GM23338 (cell line): ENCODE measurements around the gene VIPAS39. TPM values are rescaled to one million over a fixed set of nuclear protein-coding genes. Genes with fewer than 3 reads are reported as not detected.

Experiments
- ATAC-seq: fragments of 200-7000 bp; cut with Tn5 transposase; 3 replicates; pipeline ENCODE4 v1.9.1; 2020
- DNase-seq: peaks from one replicate; pipeline ENCODE4 v3.0.0-alpha.2; 2015; ENCODE audit warnings: low spot score
- H2AFZ ChIP-seq: fragments of 200-600 bp; sonication (generic); 2 replicates; pipeline ENCODE4 v1.8.0; 2016; ENCODE audit warnings: antibody characterized with exemption, mild to moderate bottlenecking, moderate library complexity
- H3F3A ChIP-seq: fragments of 200-600 bp; sonication (generic); replicated peaks from 2 replicates; pipeline ENCODE4 v1.8.0; 2017; ENCODE audit warnings: antibody characterized with exemption, mixed run types, low read depth
- H3K27ac ChIP-seq: fragments of 200-600 bp; sonication (generic); 2 replicates; pipeline ENCODE4 v1.6.1; 2016; ENCODE audit warnings: low read depth
- H3K27me3 ChIP-seq: fragments of 200-600 bp; sonication (generic); 2 replicates; pipeline ENCODE4 v1.8.0; 2016; ENCODE audit warnings: mild to moderate bottlenecking, mixed run types, moderate library complexity; ENCODE audit not compliant: insufficient read depth
- H3K36me3 ChIP-seq: fragments of 200-600 bp; sonication (generic); 2 replicates; pipeline ENCODE4 v1.8.0; 2016; ENCODE audit warnings: mild to moderate bottlenecking; ENCODE audit not compliant: insufficient read depth
- H3K4me1 ChIP-seq: fragments of 200-600 bp; sonication (generic); 2 replicates; pipeline ENCODE4 v1.8.0; 2016; ENCODE audit warnings: mild to moderate bottlenecking, moderate library complexity; ENCODE audit not compliant: insufficient read depth
- H3K4me2 ChIP-seq: fragments of 200-600 bp; sonication (generic); 2 replicates; pipeline ENCODE4 v1.7.1; 2017; ENCODE audit warnings: mixed run types
- H3K4me3 ChIP-seq: fragments of 200-600 bp; sonication (generic); 2 replicates; pipeline ENCODE4 v1.6.1; 2016; ENCODE audit warnings: mixed run types
- H3K79me2 ChIP-seq: fragments of 200-600 bp; sonication (generic); replicated peaks from 2 replicates; pipeline ENCODE4 v1.8.0; 2017; ENCODE audit warnings: mild to moderate bottlenecking; ENCODE audit not compliant: insufficient read depth
- H3K9me2 ChIP-seq: fragments of 200-600 bp; sonication (generic); 2 replicates; pipeline ENCODE4 v1.8.0; 2017; ENCODE audit not compliant: insufficient read depth
- H4K20me1 ChIP-seq: fragments of 200-600 bp; sonication (generic); replicated peaks from 2 replicates; pipeline ENCODE4 v1.8.0; 2017; ENCODE audit warnings: mild to moderate bottlenecking; ENCODE audit not compliant: insufficient read depth
- H3K27ac Mint-ChIP-seq: 2 replicates; pipeline ENCODE4 v1.8.0; 2020; ENCODE audit warnings: inconsistent platforms, mild to moderate bottlenecking, moderate library complexity, mixed read lengths
- H3K27me3 Mint-ChIP-seq: 3 replicates; pipeline ENCODE4 v1.8.0; 2022; ENCODE audit warnings: low read depth, mild to moderate bottlenecking, moderate library complexity, mixed read lengths, inconsistent platforms; ENCODE audit not compliant: insufficient read depth, poor library complexity
- H3K36me3 Mint-ChIP-seq: 3 replicates; pipeline ENCODE4 v1.8.0; 2021; ENCODE audit warnings: low read depth, mild to moderate bottlenecking, inconsistent platforms, moderate library complexity, mixed read lengths
- H3K4me1 Mint-ChIP-seq: 3 replicates; pipeline ENCODE4 v1.8.0; 2020; ENCODE audit warnings: mild to moderate bottlenecking, inconsistent platforms, mixed read lengths
- H3K4me3 Mint-ChIP-seq: 3 replicates; pipeline ENCODE4 v1.8.0; 2021; ENCODE audit warnings: moderate library complexity, mild to moderate bottlenecking, inconsistent platforms, mixed read lengths
- H3K9me3 Mint-ChIP-seq: 3 replicates; pipeline ENCODE4 v1.8.0; 2020; ENCODE audit warnings: moderate library complexity, mild to moderate bottlenecking, inconsistent platforms, mixed read lengths
- CREB1 ChIP-seq: fragments of 250-450 bp; sonication (Bioruptor Pico); IDR thresholded peaks from 2 replicates; pipeline ENCODE4 v1.5.0; 2020; ENCODE audit warnings: low read depth, mild to moderate bottlenecking, moderate library complexity
- CTCF ChIP-seq, 2 experiments: fragments of 200-600 bp in 1 of 2; sonication (generic) in 1 of 2; conservative IDR thresholded peaks; 2 replicates each; pipeline versions ENCODE4 v1.5.1 to v1.6.1; 2016 to 2017; ENCODE audit warnings: antibody characterized with exemption in 2 of 2, low read depth in 2 of 2, mild to moderate bottlenecking in 2 of 2, moderate library complexity in 1 of 2
- ETS1 ChIP-seq: IDR thresholded peaks from 2 replicates; pipeline ENCODE4 v1.6.1; 2016; ENCODE audit warnings: antibody characterized with exemption
- EZH2 ChIP-seq: fragments of 200-600 bp; sonication (generic); IDR thresholded peaks from one replicate; pipeline ENCODE4 v1.8.0; 2017; ENCODE audit warnings: antibody characterized with exemption, mild to moderate bottlenecking, low read depth; ENCODE audit not compliant: unreplicated experiment
- EZH2phosphoT487 ChIP-seq: fragments of 200-600 bp; sonication (generic); IDR thresholded peaks from one replicate; pipeline ENCODE4 v1.8.1; 2018; ENCODE audit warnings: antibody characterized with exemption; ENCODE audit not compliant: unreplicated experiment
- JUNB ChIP-seq: IDR thresholded peaks from one replicate; pipeline ENCODE4 v1.6.1; 2016; ENCODE audit warnings: antibody characterized with exemption; ENCODE audit not compliant: unreplicated experiment
- NANOG ChIP-seq: IDR thresholded peaks from 2 replicates; pipeline ENCODE4 v1.6.1; 2016; ENCODE audit warnings: antibody characterized with exemption, borderline replicate concordance
- POLR2AphosphoS5 ChIP-seq: IDR thresholded peaks from 2 replicates; pipeline ENCODE4 v1.6.1; 2016; ENCODE audit warnings: antibody characterized with exemption, low read depth
- REST ChIP-seq: IDR thresholded peaks from one replicate; pipeline ENCODE4 v1.6.1; 2018; ENCODE audit warnings: antibody characterized with exemption; ENCODE audit not compliant: unreplicated experiment
- STAT1 ChIP-seq: IDR thresholded peaks from one replicate; pipeline ENCODE4 v1.6.1; 2016; ENCODE audit warnings: antibody characterized with exemption; ENCODE audit not compliant: unreplicated experiment
- ZNF114 ChIP-seq: fragments of 250-450 bp; sonication (Bioruptor Pico); IDR thresholded peaks from 2 replicates; pipeline ENCODE4 v1.5.0; 2020; ENCODE audit warnings: mild to moderate bottlenecking, moderate library complexity
- polyA plus RNA-seq: library from polyadenylated mRNA; unstranded; fragments of >200 nt; fragmentation: Nextera tagmentation; extraction: Ambion mirVana; gene quantifications from 2 replicates; pipeline ENCODE4 v1.2.1, GENCODE V29; 2016
- total RNA-seq: library from RNA; depleted of rRNA; stranded (reverse); fragments of >200 nt; shearing (Covaris generic); gene quantifications from 2 replicates; pipeline ENCODE4 v1.2.3, GENCODE V29; 2014

VIPAS39 gene
- total and polyA plus RNA-seq, 2 experiments from 2014 or later = 9.4 to 21.8 TPM

- TF ChIP-seq ETS1 = no peak
- no peak for TF ChIP-seq ZNF114
- TF ChIP-seq STAT1 = no peak
Observed at GRCh38 chr14:77491056-77491455, 33.7 kb upstream of the VIPAS39 start (continued).

GRCh38 chr14:77490347-77490986, 33.1 kb upstream of the VIPAS39 start:
- no peak overlapping the region for H3K27ac Mint-ChIP-seq
- DNase-seq (no peak), ATAC-seq (no peak)
- H2AFZ ChIP-seq = no peak overlapping the region
- H3K27me3 ChIP-seq = no peaks in the 10 kb centered on the region
- no peak overlapping the region for H3K4me3 Mint-ChIP-seq
- H3K79me2 ChIP-seq = no peaks in the 10 kb centered on the region
- peaks cover 8% of the 10 kb centered on the region for H3K27me3 Mint-ChIP-seq
- H4K20me1 ChIP-seq = no peaks in the 10 kb centered on the region
- no peaks in the 10 kb centered on the region for H3F3A ChIP-seq
- no peaks in the 10 kb centered on the region; the same call in 1 of the 2 replicates for H3K36me3 ChIP-seq
- H3K9me2 ChIP-seq = no peaks in the 10 kb centered on the region
- no peak overlapping the region for H3K4me2 ChIP-seq
- H3K4me3 ChIP-seq = no peak overlapping the region
- no peaks in the 10 kb centered on the region for H3K4me1 Mint-ChIP-seq
- H3K36me3 Mint-ChIP-seq = no peaks in the 10 kb centered on the region
- H3K27ac ChIP-seq = no peak overlapping the region
- H3K9me3 Mint-ChIP-seq = no peaks in the 10 kb centered on the region; the same call in 2 of the 3 replicates
- no peaks in the 10 kb centered on the region for H3K4me1 ChIP-seq
- TF ChIP-seq NANOG = no peak
- TF ChIP-seq POLR2AphosphoS5 = no peak
- no peak for TF ChIP-seq EZH2phosphoT487
- no peak for TF ChIP-seq REST
- no peak for TF ChIP-seq CTCF (conservative IDR thresholded peaks at IDR 0.05; ENCODE audit: low read depth in 2 of 2)
- no peak for TF ChIP-seq EZH2
- TF ChIP-seq JUNB = no peak
- TF ChIP-seq ETS1 = no peak
- no peak for TF ChIP-seq STAT1
- no peak for TF ChIP-seq CREB1 (CRISPR knock-in tag)
